ENCODE results near the gene NFATC2. TPM values are rescaled to one million over a fixed set of nuclear protein-coding genes. Genes with fewer than 3 reads are reported as not detected.

Gene NFATC2
- total and polyA plus RNA-seq, 2 experiments from 2014 or later, result 0.52 to 0.59 TPM

- H3K27me3 Mint-ChIP-seq (ENCODE audit: insufficient read depth, low read depth, poor library complexity), result peaks cover 1% of the 10 kb centered on the region
- ATAC-seq (no peak), DNase-seq (ENCODE audit: low spot score) (no peak)
Measured at GRCh38 chr20:51511861-51512619, 30.5 kb downstream of the NFATC2 start.

DNA sequence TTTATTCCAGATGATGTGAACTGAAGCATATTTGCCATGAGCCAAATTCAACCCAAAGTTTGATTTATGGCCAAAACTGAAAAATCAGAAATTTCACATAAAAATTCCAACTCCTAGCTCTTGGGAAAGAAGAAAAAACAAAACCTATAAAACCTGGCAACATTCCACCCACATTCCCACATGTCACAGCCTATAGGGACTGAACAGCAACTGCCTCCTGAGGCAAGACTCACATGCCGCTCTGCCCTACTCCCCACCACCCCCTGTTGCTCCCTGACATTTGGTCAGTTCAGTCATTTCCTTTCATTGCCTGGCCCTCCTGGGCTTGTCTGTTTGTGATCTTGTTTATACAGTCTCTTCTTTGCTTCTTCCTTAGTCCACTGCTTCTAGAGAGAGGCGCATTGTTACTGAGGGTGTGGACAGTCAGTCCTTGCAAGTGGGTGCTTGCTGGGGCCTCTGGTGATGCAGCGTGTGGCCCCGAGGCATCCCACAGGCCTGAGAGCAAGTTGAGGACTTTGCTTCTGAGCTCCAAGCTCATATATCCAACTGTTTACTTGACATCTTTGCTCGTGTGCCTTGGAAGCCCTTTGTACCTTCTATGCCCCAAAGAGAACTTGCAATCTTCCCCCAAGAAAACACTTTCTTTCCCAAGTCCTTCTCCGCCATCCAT lies 31.4 kb downstream of the NFATC2 start:
- Histone ChIP-seq H4K20me1 (replicated peaks; ENCODE audit: insufficient read depth) (no peaks in the 10 kb centered on the region), H3K27me3 (ENCODE audit: insufficient read depth) (no peaks in the 10 kb centered on the region), H2AFZ (no peak overlapping the region), H3K4me1 (ENCODE audit: insufficient read depth) (no peaks in the 10 kb centered on the region), H3K4me3 (no peak overlapping the region), H3K4me2 (no peak overlapping the region), H3K9me2 (ENCODE audit: insufficient read depth) (no peaks in the 10 kb centered on the region), H3K36me3 (ENCODE audit: insufficient read depth) (no peaks in the 10 kb centered on the region), H3K79me2 (replicated peaks; ENCODE audit: insufficient read depth) (no peaks in the 10 kb centered on the region), H3F3A (replicated peaks; ENCODE audit: low read depth) (no peaks in the 10 kb centered on the region), H3K27ac (ENCODE audit: low read depth) (no peak overlapping the region)
- no peaks in the 10 kb centered on the region for H3K4me1 Mint-ChIP-seq
- H3K36me3 Mint-ChIP-seq (ENCODE audit: low read depth), result no peaks in the 10 kb centered on the region
- ATAC-seq (no peak), DNase-seq (ENCODE audit: low spot score) (no peak)
- H3K4me3 Mint-ChIP-seq, result no peak overlapping the region
- H3K27ac Mint-ChIP-seq, result no peak overlapping the region
- peaks cover 1% of the 10 kb centered on the region for H3K27me3 Mint-ChIP-seq (ENCODE audit: insufficient read depth, low read depth, poor library complexity)
- H3K9me3 Mint-ChIP-seq, result no peaks in the 10 kb centered on the region
- TF ChIP-seq JUNB (IDR thresholded peaks at IDR 0.05; ENCODE audit: unreplicated experiment) (no peak), ZNF331 (CRISPR knock-in tag; IDR thresholded peaks at IDR 0.05; ENCODE audit: low read depth) (no peak), POLR2AphosphoS5 (IDR thresholded peaks at IDR 0.05; ENCODE audit: low read depth) (no peak), REST (IDR thresholded peaks at IDR 0.05; ENCODE audit: unreplicated experiment) (no peak), CREB1 (CRISPR knock-in tag; IDR thresholded peaks at IDR 0.05; ENCODE audit: low read depth) (no peak), NANOG (IDR thresholded peaks at IDR 0.05; ENCODE audit: borderline replicate concordance) (no peak), ZNF114 (CRISPR knock-in tag; IDR thresholded peaks at IDR 0.05) (no peak)
- TF ChIP-seq, protein P1, sequence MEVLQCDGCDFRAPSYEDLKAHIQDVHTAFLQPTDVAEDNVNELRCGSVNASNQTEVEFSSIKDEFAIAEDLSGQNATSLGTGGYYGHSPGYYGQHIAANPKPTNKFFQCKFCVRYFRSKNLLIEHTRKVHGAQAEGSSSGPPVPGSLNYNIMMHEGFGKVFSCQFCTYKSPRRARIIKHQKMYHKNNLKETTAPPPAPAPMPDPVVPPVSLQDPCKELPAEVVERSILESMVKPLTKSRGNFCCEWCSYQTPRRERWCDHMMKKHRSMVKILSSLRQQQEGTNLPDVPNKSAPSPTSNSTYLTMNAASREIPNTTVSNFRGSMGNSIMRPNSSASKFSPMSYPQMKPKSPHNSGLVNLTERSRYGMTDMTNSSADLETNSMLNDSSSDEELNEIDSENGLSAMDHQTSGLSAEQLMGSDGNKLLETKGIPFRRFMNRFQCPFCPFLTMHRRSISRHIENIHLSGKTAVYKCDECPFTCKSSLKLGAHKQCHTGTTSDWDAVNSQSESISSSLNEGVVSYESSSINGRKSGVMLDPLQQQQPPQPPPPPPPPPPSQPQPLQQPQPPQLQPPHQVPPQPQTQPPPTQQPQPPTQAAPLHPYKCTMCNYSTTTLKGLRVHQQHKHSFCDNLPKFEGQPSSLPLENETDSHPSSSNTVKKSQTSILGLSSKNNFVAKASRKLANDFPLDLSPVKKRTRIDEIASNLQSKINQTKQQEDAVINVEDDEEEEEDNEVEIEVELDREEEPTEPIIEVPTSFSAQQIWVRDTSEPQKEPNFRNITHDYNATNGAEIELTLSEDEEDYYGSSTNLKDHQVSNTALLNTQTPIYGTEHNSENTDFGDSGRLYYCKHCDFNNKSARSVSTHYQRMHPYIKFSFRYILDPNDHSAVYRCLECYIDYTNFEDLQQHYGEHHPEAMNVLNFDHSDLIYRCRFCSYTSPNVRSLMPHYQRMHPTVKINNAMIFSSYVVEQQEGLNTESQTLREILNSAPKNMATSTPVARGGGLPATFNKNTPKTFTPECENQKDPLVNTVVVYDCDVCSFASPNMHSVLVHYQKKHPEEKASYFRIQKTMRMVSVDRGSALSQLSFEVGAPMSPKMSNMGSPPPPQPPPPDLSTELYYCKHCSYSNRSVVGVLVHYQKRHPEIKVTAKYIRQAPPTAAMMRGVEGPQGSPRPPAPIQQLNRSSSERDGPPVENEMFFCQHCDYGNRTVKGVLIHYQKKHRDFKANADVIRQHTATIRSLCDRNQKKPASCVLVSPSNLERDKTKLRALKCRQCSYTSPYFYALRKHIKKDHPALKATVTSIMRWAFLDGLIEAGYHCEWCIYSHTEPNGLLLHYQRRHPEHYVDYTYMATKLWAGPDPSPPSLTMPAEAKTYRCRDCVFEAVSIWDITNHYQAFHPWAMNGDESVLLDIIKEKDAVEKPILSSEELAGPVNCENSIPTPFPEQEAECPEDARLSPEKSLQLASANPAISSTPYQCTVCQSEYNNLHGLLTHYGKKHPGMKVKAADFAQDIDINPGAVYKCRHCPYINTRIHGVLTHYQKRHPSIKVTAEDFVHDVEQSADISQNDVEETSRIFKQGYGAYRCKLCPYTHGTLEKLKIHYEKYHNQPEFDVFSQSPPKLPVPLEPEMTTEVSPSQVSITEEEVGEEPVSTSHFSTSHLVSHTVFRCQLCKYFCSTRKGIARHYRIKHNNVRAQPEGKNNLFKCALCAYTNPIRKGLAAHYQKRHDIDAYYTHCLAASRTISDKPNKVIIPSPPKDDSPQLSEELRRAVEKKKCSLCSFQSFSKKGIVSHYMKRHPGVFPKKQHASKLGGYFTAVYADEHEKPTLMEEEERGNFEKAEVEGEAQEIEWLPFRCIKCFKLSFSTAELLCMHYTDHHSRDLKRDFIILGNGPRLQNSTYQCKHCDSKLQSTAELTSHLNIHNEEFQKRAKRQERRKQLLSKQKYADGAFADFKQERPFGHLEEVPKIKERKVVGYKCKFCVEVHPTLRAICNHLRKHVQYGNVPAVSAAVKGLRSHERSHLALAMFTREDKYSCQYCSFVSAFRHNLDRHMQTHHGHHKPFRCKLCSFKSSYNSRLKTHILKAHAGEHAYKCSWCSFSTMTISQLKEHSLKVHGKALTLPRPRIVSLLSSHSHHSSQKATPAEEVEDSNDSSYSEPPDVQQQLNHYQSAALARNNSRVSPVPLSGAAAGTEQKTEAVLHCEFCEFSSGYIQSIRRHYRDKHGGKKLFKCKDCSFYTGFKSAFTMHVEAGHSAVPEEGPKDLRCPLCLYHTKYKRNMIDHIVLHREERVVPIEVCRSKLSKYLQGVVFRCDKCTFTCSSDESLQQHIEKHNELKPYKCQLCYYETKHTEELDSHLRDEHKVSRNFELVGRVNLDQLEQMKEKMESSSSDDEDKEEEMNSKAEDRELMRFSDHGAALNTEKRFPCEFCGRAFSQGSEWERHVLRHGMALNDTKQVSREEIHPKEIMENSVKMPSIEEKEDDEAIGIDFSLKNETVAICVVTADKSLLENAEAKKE (CRISPR knock-in tag; IDR thresholded peaks at IDR 0.05), result no peak
- TF ChIP-seq, protein P2, sequence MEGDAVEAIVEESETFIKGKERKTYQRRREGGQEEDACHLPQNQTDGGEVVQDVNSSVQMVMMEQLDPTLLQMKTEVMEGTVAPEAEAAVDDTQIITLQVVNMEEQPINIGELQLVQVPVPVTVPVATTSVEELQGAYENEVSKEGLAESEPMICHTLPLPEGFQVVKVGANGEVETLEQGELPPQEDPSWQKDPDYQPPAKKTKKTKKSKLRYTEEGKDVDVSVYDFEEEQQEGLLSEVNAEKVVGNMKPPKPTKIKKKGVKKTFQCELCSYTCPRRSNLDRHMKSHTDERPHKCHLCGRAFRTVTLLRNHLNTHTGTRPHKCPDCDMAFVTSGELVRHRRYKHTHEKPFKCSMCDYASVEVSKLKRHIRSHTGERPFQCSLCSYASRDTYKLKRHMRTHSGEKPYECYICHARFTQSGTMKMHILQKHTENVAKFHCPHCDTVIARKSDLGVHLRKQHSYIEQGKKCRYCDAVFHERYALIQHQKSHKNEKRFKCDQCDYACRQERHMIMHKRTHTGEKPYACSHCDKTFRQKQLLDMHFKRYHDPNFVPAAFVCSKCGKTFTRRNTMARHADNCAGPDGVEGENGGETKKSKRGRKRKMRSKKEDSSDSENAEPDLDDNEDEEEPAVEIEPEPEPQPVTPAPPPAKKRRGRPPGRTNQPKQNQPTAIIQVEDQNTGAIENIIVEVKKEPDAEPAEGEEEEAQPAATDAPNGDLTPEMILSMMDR (conservative IDR thresholded peaks at IDR 0.05; ENCODE audit: low read depth in 2 of 2), result no peak

More at GRCh38 chr20:51511861-51512619, 30.5 kb downstream of the NFATC2 start:
- Mint-ChIP-seq H3K9me3 (no peaks in the 10 kb centered on the region), H3K4me1 (no peaks in the 10 kb centered on the region), H3K27ac (no peak overlapping the region), H3K36me3 (ENCODE audit: low read depth) (no peaks in the 10 kb centered on the region), H3K4me3 (no peak overlapping the region)
- no peak overlapping the region for H3K4me2 ChIP-seq
- H3K36me3 ChIP-seq (ENCODE audit: insufficient read depth), result no peaks in the 10 kb centered on the region
- H3K27me3 ChIP-seq (ENCODE audit: insufficient read depth), result no peaks in the 10 kb centered on the region
- H3K79me2 ChIP-seq (replicated peaks; ENCODE audit: insufficient read depth), result no peaks in the 10 kb centered on the region
- H3K9me2 ChIP-seq (ENCODE audit: insufficient read depth), result no peaks in the 10 kb centered on the region
- H4K20me1 ChIP-seq (replicated peaks; ENCODE audit: insufficient read depth), result no peaks in the 10 kb centered on the region
- no peak overlapping the region for H2AFZ ChIP-seq
- H3K4me1 ChIP-seq (ENCODE audit: insufficient read depth), result no peaks in the 10 kb centered on the region
- TF ChIP-seq ZNF114 (CRISPR knock-in tag; IDR thresholded peaks at IDR 0.05), result no peak
- no peak overlapping the region for H3K4me3 ChIP-seq
- H3F3A ChIP-seq (replicated peaks; ENCODE audit: low read depth), result no peaks in the 10 kb centered on the region
- no peak overlapping the region for H3K27ac ChIP-seq (ENCODE audit: low read depth)
